PC-9 (cell line): ENCODE results near the gene SUMF1. TPM values are rescaled to one million over a fixed set of nuclear protein-coding genes. Genes with fewer than 3 reads are reported as not detected.

Experiments used
- BruUV-seq: library from RNA; stranded (reverse); fragments of 400-500 nt; replicated peaks from 2 replicates; lab custom pipeline; 2021; lab: Mats Ljungman, UMichigan
- CTCF ChIA-PET: fragments of 300-600 bp; sonication (Branson Sonifier 250); formaldehyde crosslinking; loops from one replicate; lab custom pipeline; 2022; ENCODE audit warnings: antibody characterized with exemption; lab: Charles Lee
- POLR2A ChIA-PET: fragments of 300-600 bp; sonication (Branson Sonifier 250); formaldehyde crosslinking; loops from one replicate; lab custom pipeline; 2022; ENCODE audit warnings: antibody characterized with exemption; ENCODE audit not compliant: unreplicated experiment; lab: Charles Lee
- DNase-seq, 2 experiments: peaks; one replicate each; pipeline versions ENCODE4 v3.0.0 to v3.0.0-alpha.2; 2015 to 2022; ENCODE audit warnings: mixed read lengths in 1 of 2
- H2AFZ ChIP-seq: fragments of 200-600 bp; sonication (generic); 2 replicates; pipeline ENCODE4 v1.8.1; 2017; ENCODE audit warnings: antibody characterized with exemption
- H3F3A ChIP-seq: fragments of 200-600 bp; sonication (generic); 2 replicates; pipeline ENCODE4 v1.8.1; 2017; ENCODE audit warnings: antibody characterized with exemption, mild to moderate bottlenecking, low read depth; ENCODE audit not compliant: insufficient read depth
- H3K27ac ChIP-seq: fragments of 200-600 bp; sonication (generic); 2 replicates; pipeline ENCODE4 v1.6.1; 2016; ENCODE audit warnings: mixed run types
- H3K27me3 ChIP-seq: fragments of 200-600 bp; sonication (generic); 2 replicates; pipeline ENCODE4 v1.6.1; 2016; ENCODE audit warnings: low read depth, mixed run types; ENCODE audit not compliant: insufficient read depth
- H3K36me3 ChIP-seq: fragments of 200-600 bp; sonication (generic); 2 replicates; pipeline ENCODE4 v1.6.1; 2016; ENCODE audit warnings: low read depth, mixed run types
- H3K4me1 ChIP-seq: fragments of 200-600 bp; sonication (generic); replicated peaks from 2 replicates; pipeline ENCODE4 v1.6.1; 2016; ENCODE audit warnings: mixed run types; ENCODE audit not compliant: insufficient read depth
- H3K4me2 ChIP-seq: fragments of 200-600 bp; sonication (generic); 2 replicates; pipeline ENCODE4 v1.6.1; 2017; ENCODE audit warnings: mixed run types
- H3K4me3 ChIP-seq: fragments of 200-600 bp; sonication (generic); 2 replicates; pipeline ENCODE4 v1.6.1; 2016; ENCODE audit warnings: mixed run types
- H3K79me2 ChIP-seq: fragments of 200-600 bp; sonication (generic); 2 replicates; pipeline ENCODE4 v1.6.1; 2017; ENCODE audit warnings: low read depth, mixed run types
- H3K9me2 ChIP-seq: fragments of 200-600 bp; sonication (generic); 2 replicates; pipeline ENCODE4 v1.8.1; 2017; ENCODE audit warnings: mild to moderate bottlenecking; ENCODE audit not compliant: insufficient read depth
- H3K9me3 ChIP-seq: fragments of 200-600 bp; sonication (generic); 2 replicates; pipeline ENCODE4 v1.8.1; 2016; ENCODE audit warnings: low read depth; ENCODE audit not compliant: insufficient read depth
- H4K20me1 ChIP-seq: fragments of 200-600 bp; sonication (generic); 2 replicates; pipeline ENCODE4 v1.8.1; 2017; ENCODE audit not compliant: insufficient read depth
- CTCF ChIP-seq: fragments of 200-600 bp; sonication (generic); conservative IDR thresholded peaks from 2 replicates; pipeline ENCODE4 v1.6.1; 2017; ENCODE audit warnings: mixed run types, antibody characterized with exemption, mild to moderate bottlenecking, moderate library complexity
- EZH2 ChIP-seq: fragments of 200-600 bp; sonication (generic); IDR thresholded peaks from 2 replicates; pipeline ENCODE4 v1.8.0; 2017; ENCODE audit warnings: antibody characterized with exemption, low read depth
- intact Hi-C: fragments of 100-400 bp; cut with micrococcal nuclease; formaldehyde crosslinking; loops from one replicate; pipeline ENCODE4 v1.10.0; 2022; ENCODE audit not compliant: unreplicated experiment
- total RNA-seq: library from RNA; stranded (reverse); gene quantifications from 2 replicates; pipeline ENCODE4 v1.2.3, GENCODE V29; 2021

The SUMF1 gene
- total RNA-seq, 1 experiment from 2014 or later = 41.6 TPM

GRCh38 chr3:4360817-4361216 lies 106.3 kb downstream of the SUMF1 start:
- CTCF ChIA-PET = no interaction called here

GRCh38 chr3:4359805-4360502 lies 107.1 kb downstream of the SUMF1 start:
- DNase-seq = no peak
- H3K9me3 ChIP-seq = no peaks in the 10 kb centered on the region
- no peak overlapping the region for H3K27ac ChIP-seq
- H3K27me3 ChIP-seq = no peaks in the 10 kb centered on the region
- no peak overlapping the region for H3K4me3 ChIP-seq
- no peaks in the 10 kb centered on the region for H3K9me2 ChIP-seq
- ChIA-PET CTCF (interaction anchor here (0.6 kb wide), 1 partner anchor 273 kb away, joined by 3 read pairs; no protein-coding TSS in a partner anchor), POLR2A (no interaction called here)
- no peaks in the 10 kb centered on the region for H4K20me1 ChIP-seq
- no peak overlapping the region for H2AFZ ChIP-seq
- BruUV-seq = no TSS peak
- H3K4me1 ChIP-seq = no peaks in the 10 kb centered on the region
- intact Hi-C loops = loop anchor here (10.0 kb wide), 1 partner anchor 135 kb away; the partner anchor contains the start of gene ITPR1
- TF ChIP-seq EZH2 (no peak), CTCF (no peak)
- no peak overlapping the region for H3K4me2 ChIP-seq
- no peaks in the 10 kb centered on the region for H3K36me3 ChIP-seq
- H3K79me2 ChIP-seq = no peaks in the 10 kb centered on the region
- no peaks in the 10 kb centered on the region for H3F3A ChIP-seq

More at GRCh38 chr3:4360817-4361216, 106.3 kb downstream of the SUMF1 start:
- H4K20me1 ChIP-seq = no peaks in the 10 kb centered on the region
- BruUV-seq = no TSS peak
- H2AFZ ChIP-seq = no peak overlapping the region
- no peaks in the 10 kb centered on the region for H3K79me2 ChIP-seq
- H3K9me2 ChIP-seq = no peaks in the 10 kb centered on the region
- POLR2A ChIA-PET = no interaction called here
- H3K27ac ChIP-seq = no peak overlapping the region
- H3F3A ChIP-seq = no peaks in the 10 kb centered on the region
- no peak overlapping the region for H3K4me2 ChIP-seq
- DNase-seq = no peak
- TF ChIP-seq CTCF (no peak), EZH2 (no peak)
- H3K36me3 ChIP-seq = no peaks in the 10 kb centered on the region
- no peaks in the 10 kb centered on the region for H3K9me3 ChIP-seq
- intact Hi-C loops = no loop called here
- H3K27me3 ChIP-seq = no peaks in the 10 kb centered on the region
- H3K4me1 ChIP-seq = no peaks in the 10 kb centered on the region
- H3K4me3 ChIP-seq = no peak overlapping the region

- DNase-seq = no peak
- Histone ChIP-seq H3K27ac (no peak overlapping the region), H3F3A (no peaks in the 10 kb centered on the region), H4K20me1 (no peaks in the 10 kb centered on the region), H3K27me3 (no peaks in the 10 kb centered on the region), H3K9me2 (no peaks in the 10 kb centered on the region), H3K36me3 (no peaks in the 10 kb centered on the region), H3K9me3 (no peaks in the 10 kb centered on the region), H2AFZ (no peak overlapping the region), H3K4me2 (no peak overlapping the region), H3K4me1 (no peaks in the 10 kb centered on the region), H3K4me3 (no peak overlapping the region), H3K79me2 (no peaks in the 10 kb centered on the region)
- BruUV-seq = no TSS peak
- CTCF ChIA-PET = no interaction called here
- TF ChIP-seq CTCF (no peak), EZH2 (no peak)
- POLR2A ChIA-PET = no interaction called here
- intact Hi-C loops = loop anchor here (10.0 kb wide), 1 partner anchor 137 kb away; the partner anchor contains the start of gene ITPR1
These were observed 108.8 kb downstream of the SUMF1 start for GRCh38 chr3:4358273-4358672.
